Ovary (tissue), 9 donors: Measurements from ENCODE around the gene RRP8. TPM values are rescaled to one million over a fixed set of nuclear protein-coding genes. Genes with fewer than 3 reads are reported as not detected.

Source experiments
- DNase-seq, 5 donors: peaks; one replicate each; pipeline ENCODE4 v3.0.0-alpha.2; 2019 to 2020
- H3K27ac ChIP-seq, 2 donors: fragments of 200-600 bp; one replicate each; pipeline versions ENCODE4 v1.5.1 to v1.8.0; 2019 to 2022
- H3K27me3 ChIP-seq: fragments of 200-600 bp; one replicate; pipeline ENCODE4 v1.8.0; 2022
- H3K36me3 ChIP-seq: fragments of 200-600 bp; sonication (generic); one replicate; pipeline ENCODE4 v1.5.1; 2019
- H3K4me1 ChIP-seq: one replicate; pipeline ENCODE4 v1.8.1; 2013; ENCODE audit warnings: mild to moderate bottlenecking, moderate library complexity; ENCODE audit not compliant: insufficient read depth
- H3K4me3 ChIP-seq: fragments of 200-600 bp; sonication (generic); one replicate; pipeline ENCODE4 v1.5.1; 2017
- H3K9me3 ChIP-seq, 2 donors: fragments of 200-600 bp in 1 of 2; sonication (generic) in 1 of 2; one replicate each; pipeline versions ENCODE4 v1.5.1 to v1.8.1; 2013 to 2019; ENCODE audit warnings: mild to moderate bottlenecking in 1 of 2, moderate library complexity in 1 of 2
- EP300 ChIP-seq: sonication (generic); formaldehyde crosslinking; IDR thresholded peaks from one replicate; pipeline ENCODE4 v1.6.1; 2017; ENCODE audit warnings: antibody characterized with exemption
- POLR2A ChIP-seq: fragments of 450-650 bp; IDR thresholded peaks from one replicate; pipeline ENCODE4 v1.6.1; 2017; ENCODE audit warnings: antibody characterized with exemption, mild to moderate bottlenecking, moderate library complexity
- WGBS, 3 donors: extraction: QIAGEN DNeasy Blood & Tissue Kit in 1 of 3; methylation state at CpG; one replicate each; pipeline versions ENCODE4 v1.1.5 to v1.1.7; 2013 to 2017; 5-methylcytosine and 5-hydroxymethylcytosine counted together
- intact Hi-C, 4 donors: fragments of 100-400 bp; cut with DNase I; formaldehyde crosslinking; loops; one replicate each; pipeline versions ENCODE4 v1.11.0 to v1.15.1; 2022 to 2023
- polyA plus RNA-seq, 2 donors: library from polyadenylated mRNA; stranded (reverse); fragments of 200-250 nt in 1 of 2; fragments of 350-450 nt in 1 of 2; fragmentation: Illumina TruSeq in 1 of 2; extraction: RNeasy Lipid Tissue Mini Kit (QIAGEN cat#74804) in 1 of 2; gene quantifications; one replicate each; pipeline ENCODE4 v1.2.3, GENCODE V29; 2013 to 2014
- total RNA-seq, 7 donors: library from RNA; depleted of rRNA in 2 of 7; stranded (reverse); fragments of >200 nt in 2 of 7; fragmentation: NEBNext Ultra II Directional in 3 of 7; extraction: Animal tissue kit (Norgen Biotek cat#: 25700) in 3 of 7; gene quantifications; one replicate each; pipeline versions ENCODE4 v1.1.0 to v1.2.4, GENCODE V29; 2016 to 2023
- TF ChIP-seq, protein P1 (sequence below), 3 donors: fragments of 450-650 bp in 2 of 3; fragments of 200-600 bp in 1 of 3; IDR thresholded peaks; one replicate each; pipeline versions ENCODE4 v1.5.1 to v1.8.0; 2016 to 2022; ENCODE audit warnings: antibody characterized with exemption in 3 of 3, mild to moderate bottlenecking in 1 of 3
- donor health status: DM: no; HTN: no; CAD: no; lungs with moderate emphysema.
- donor health status: DM: no; HTN: no; CAD: no.
- donor health status: Bipolar disorder and iron deficiency.
- donor health status: DM: yes; HTN: yes; CAD: no.
- donor health status: DM: no; HTN: no; CAD: no.
- donor health status: DM: yes; HTN: yes; CAD: no.

The RRP8 gene
- total and polyA plus RNA-seq, 9 donors: 8.2 to 32.7 (median 17.1) TPM

DNA sequence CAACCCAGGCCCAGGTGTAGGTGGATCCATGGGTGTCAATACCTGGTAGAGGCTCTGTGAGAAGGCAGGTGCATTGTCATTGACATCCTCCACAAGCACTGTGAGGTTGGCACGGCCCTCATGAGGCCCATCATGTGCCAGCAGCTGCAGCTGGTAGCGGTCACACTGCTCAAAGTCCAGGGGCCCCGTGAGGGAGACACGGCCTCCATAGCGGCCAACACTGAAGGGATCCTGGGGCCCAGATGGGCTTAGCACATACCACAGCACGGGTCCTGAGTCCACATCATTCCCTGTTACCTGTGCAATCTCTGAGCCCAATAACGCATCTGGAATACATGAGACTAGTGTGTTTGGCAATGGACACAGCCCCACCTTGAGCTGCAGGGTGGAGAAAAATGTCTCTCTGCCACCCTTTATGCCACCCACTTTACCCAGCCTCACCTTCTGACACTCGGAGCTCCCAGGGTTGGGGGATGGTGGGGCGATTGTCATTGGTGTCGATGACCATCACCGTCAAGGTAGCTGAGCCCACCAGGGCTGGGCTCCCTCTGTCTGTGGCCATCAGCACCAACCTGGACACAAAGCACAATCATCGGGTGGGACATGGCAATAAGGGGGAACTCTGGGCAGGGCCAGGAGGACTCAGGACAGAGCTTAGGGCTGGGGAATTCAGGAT is 21.9 kb upstream of the RRP8 start:
- Histone ChIP-seq H3K9me3 (no peaks in the 10 kb centered on the region), H3K27ac (no peak overlapping the region), H3K4me1 (no peaks in the 10 kb centered on the region), H3K27me3 (no peaks in the 10 kb centered on the region), H3K4me3 (no peak overlapping the region), H3K36me3 (no peaks in the 10 kb centered on the region)
- TF ChIP-seq, protein P1, sequence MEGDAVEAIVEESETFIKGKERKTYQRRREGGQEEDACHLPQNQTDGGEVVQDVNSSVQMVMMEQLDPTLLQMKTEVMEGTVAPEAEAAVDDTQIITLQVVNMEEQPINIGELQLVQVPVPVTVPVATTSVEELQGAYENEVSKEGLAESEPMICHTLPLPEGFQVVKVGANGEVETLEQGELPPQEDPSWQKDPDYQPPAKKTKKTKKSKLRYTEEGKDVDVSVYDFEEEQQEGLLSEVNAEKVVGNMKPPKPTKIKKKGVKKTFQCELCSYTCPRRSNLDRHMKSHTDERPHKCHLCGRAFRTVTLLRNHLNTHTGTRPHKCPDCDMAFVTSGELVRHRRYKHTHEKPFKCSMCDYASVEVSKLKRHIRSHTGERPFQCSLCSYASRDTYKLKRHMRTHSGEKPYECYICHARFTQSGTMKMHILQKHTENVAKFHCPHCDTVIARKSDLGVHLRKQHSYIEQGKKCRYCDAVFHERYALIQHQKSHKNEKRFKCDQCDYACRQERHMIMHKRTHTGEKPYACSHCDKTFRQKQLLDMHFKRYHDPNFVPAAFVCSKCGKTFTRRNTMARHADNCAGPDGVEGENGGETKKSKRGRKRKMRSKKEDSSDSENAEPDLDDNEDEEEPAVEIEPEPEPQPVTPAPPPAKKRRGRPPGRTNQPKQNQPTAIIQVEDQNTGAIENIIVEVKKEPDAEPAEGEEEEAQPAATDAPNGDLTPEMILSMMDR (IDR thresholded peaks at IDR 0.05): no peak
- TF ChIP-seq POLR2A (no peak), EP300 (no peak)
- intact Hi-C loops: no loop called here
- 83 to 92% (median 92%) methylated on average over 11 to 12 of the region's 12 CpGs for WGBS, 3 donors
- no peak for DNase-seq

DNA sequence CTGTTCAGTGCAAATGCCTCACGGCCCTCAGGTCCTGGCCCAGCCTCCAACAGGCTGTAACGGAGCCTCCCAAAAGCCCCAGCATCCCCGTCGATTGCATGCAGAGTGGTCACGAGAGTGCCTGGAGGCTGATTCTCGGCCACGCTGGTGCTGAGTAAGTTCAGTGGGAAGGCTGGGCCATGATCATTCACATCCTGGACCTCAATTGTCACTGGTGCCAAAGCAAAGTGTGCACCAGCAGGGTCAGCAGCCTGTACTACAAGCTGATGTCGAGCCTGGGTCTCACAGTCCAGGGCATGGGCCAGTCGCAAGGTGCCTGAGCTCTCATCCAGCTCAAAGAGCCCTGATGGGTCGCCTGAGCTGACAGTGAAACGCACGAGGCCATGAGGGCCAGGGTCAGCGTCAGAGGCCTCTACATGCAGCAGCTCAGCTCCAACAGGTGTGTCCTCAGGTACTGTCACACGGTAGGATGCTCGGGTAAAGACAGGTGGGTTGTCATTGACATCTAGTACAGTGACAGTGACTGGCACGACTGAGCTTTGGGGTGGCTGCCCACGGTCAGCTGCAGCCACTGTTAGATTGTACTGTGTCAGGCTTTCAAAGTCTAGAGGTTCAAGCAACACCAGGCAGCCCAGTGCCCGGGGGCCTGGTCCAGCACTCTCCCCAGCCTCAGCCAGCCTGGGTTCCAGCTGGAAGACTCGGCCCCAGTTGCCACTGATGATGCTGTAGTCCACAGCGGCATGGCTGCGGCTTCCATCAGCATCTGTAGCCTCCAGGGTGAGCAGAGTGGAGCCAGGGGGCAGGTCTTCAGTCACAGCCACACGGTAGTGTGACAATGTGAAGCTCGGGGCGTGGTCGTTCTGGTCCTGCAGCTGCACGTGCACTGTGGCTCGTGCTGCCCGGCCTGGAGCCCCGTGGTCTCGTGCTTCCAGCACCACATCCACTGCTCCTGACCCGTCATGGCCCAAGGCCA is 20.3 kb upstream of the RRP8 start:
- H3K27ac ChIP-seq: no peak overlapping the region
- H3K36me3 ChIP-seq: no peaks in the 10 kb centered on the region
- WGBS, 3 donors: 80 to 84% (median 80%) methylated on average over 27 to 31 of the region's 31 CpGs
- intact Hi-C loops: no loop called here
- DNase-seq: no peak
- no peaks in the 10 kb centered on the region for H3K4me1 ChIP-seq
- no peak overlapping the region for H3K4me3 ChIP-seq
- TF ChIP-seq POLR2A: no peak
- TF ChIP-seq, protein P1 (IDR thresholded peaks at IDR 0.05): no peak
- TF ChIP-seq EP300: no peak
- no peaks in the 10 kb centered on the region for H3K27me3 ChIP-seq
- H3K9me3 ChIP-seq: no peaks in the 10 kb centered on the region

DNA sequence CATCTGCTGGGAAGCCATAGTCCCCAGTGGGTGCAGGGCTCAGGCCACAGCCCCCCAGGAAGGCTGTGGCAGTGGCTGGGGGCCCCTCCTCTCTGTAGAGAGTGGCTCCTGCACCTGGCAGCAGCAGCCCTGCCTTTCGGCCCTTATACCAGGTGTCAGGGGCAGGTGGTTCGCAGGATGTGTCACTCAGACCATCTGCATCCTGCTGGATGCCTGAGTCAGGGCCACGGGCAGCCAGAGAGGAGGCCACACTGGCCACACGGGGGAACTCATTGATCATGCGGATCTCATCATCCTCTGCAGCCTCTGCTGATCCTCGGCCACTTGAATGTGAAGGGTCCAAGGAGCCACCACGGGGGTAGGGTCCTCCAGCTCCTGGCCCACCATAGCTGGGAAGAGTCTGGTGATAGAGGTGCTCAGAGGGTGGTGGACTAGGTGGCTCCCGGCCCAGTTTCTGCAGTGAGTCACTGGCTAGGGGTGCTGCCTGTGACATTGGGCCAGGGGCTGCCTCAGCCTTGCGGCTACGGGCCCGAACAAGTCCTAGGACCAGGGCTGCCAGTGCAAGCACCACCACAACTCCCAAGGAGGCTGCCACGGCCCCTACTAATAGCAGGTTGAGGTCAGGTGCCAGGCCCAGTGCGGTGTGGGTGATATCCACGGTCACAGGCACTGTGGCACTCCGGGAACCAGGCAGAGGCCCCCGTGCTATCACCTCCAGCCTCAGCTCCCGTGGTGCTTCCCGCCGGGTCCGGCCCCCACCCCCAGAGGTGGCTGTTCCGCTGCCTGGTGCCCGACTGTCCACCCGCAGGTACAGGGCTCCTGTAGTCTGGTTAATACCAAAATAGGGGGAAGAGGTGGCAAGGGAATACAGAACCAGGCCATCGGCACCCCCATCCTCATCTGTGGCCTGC is 19.1 kb upstream of the RRP8 start:
- H3K4me1 ChIP-seq: peaks cover 4% of the 10 kb centered on the region
- DNase-seq: peak in 2 of 5 donors; percentile 26 to 35
- 80 to 85% (median 82%) methylated on average over 20 to 24 of the region's 24 CpGs for WGBS, 3 donors
- no peak overlapping the region for H3K27ac ChIP-seq
- no peak overlapping the region for H3K4me3 ChIP-seq
- no peaks in the 10 kb centered on the region for H3K36me3 ChIP-seq
- TF ChIP-seq, protein P1 (IDR thresholded peaks at IDR 0.05): no peak
- TF ChIP-seq EP300: no peak
- no peak for TF ChIP-seq POLR2A
- no peaks in the 10 kb centered on the region for H3K27me3 ChIP-seq
- no peaks in the 10 kb centered on the region for H3K9me3 ChIP-seq
- intact Hi-C loops: no loop called here

DNA sequence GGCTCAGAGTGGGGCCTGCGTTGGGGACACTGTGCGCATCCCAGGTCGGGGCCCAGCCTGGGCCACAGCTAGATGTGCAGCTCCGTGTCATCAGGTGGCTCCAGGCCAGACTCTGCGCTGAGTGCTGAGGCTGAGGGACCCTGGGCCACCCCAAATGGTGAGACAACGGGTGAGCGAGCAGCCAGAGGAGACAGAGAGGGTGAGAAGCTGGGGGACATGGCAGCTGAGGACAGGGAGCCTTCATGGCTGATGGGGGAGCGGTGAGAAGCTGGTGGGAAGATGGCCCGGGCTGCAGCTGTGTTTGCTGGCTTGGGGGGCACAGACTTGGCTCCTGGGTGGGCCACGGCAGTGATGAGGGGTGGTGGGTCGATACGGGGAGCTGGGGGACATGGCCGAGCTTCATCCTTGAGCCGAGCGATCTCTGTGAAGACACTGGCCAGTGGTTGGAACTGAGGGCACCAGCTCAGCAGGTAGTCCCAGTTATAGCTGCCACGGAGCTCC is 18.3 kb upstream of the RRP8 start:
- TF ChIP-seq EP300: no peak
- TF ChIP-seq POLR2A: no peak
- TF ChIP-seq, protein P1 (IDR thresholded peaks at IDR 0.05): no peak
- peaks cover 4% of the 10 kb centered on the region for H3K4me1 ChIP-seq
- 73 to 77% (median 75%) methylated on average over 16 of the region's 16 CpGs for WGBS, 3 donors
- no peaks in the 10 kb centered on the region for H3K36me3 ChIP-seq
- no peak overlapping the region for H3K27ac ChIP-seq
- intact Hi-C loops: no loop called here
- no peak overlapping the region for H3K4me3 ChIP-seq
- DNase-seq: peak in 2 of 5 donors; percentile 29 to 42
- no peaks in the 10 kb centered on the region for H3K9me3 ChIP-seq
- no peaks in the 10 kb centered on the region for H3K27me3 ChIP-seq
